ENCODE results near the gene LACRT.

The LACRT gene

GRCh38 chr12:54629925-54630324, 4.8 kb downstream of the LACRT start:
- ATAC-seq (ENCODE audit: insufficient read depth, low read depth), result no peak
- Histone ChIP-seq H3K27ac (ENCODE audit: low read length) (no peak overlapping the region), H3K4me1 (ENCODE audit: insufficient read depth, low read length) (no peaks in the 10 kb centered on the region), H3K4me3 (ENCODE audit: low read depth in 1 of 2, low read length in 2 of 2) (no peak overlapping the region), H4K20me1 (ENCODE audit: insufficient read depth, low read length) (no peaks in the 10 kb centered on the region), H3K4me2 (ENCODE audit: insufficient read depth, low read length) (no peak overlapping the region), H3K9ac (ENCODE audit: low read depth, low read length) (no peak overlapping the region), H2AFZ (ENCODE audit: low read depth, low read length) (no peak overlapping the region), H3K27me3 (ENCODE audit: insufficient read depth, low read length, poor library complexity) (no peaks in the 10 kb centered on the region), H3K9me3 (ENCODE audit: insufficient read depth, low read length, severe bottlenecking) (peaks cover 14% of the 10 kb centered on the region), H3K79me2 (ENCODE audit: insufficient read depth, low read length) (no peaks in the 10 kb centered on the region), H3K36me3 (ENCODE audit: insufficient read depth, low read length) (no peaks in the 10 kb centered on the region)
- DNase-seq, result no peak
- no peak for TF ChIP-seq EZH2 (IDR thresholded peaks at IDR 0.05; ENCODE audit: borderline replicate concordance, low read depth, low read length, severe bottlenecking)
- TF ChIP-seq, protein P1, sequence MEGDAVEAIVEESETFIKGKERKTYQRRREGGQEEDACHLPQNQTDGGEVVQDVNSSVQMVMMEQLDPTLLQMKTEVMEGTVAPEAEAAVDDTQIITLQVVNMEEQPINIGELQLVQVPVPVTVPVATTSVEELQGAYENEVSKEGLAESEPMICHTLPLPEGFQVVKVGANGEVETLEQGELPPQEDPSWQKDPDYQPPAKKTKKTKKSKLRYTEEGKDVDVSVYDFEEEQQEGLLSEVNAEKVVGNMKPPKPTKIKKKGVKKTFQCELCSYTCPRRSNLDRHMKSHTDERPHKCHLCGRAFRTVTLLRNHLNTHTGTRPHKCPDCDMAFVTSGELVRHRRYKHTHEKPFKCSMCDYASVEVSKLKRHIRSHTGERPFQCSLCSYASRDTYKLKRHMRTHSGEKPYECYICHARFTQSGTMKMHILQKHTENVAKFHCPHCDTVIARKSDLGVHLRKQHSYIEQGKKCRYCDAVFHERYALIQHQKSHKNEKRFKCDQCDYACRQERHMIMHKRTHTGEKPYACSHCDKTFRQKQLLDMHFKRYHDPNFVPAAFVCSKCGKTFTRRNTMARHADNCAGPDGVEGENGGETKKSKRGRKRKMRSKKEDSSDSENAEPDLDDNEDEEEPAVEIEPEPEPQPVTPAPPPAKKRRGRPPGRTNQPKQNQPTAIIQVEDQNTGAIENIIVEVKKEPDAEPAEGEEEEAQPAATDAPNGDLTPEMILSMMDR (IDR thresholded peaks at IDR 0.05; ENCODE audit: borderline replicate concordance, extremely low read depth, low read length, poor library complexity, severe bottlenecking), result no peak

- DNase-seq (no peak), ATAC-seq (ENCODE audit: insufficient read depth, low read depth) (no peak)
- TF ChIP-seq EZH2 (IDR thresholded peaks at IDR 0.05; ENCODE audit: borderline replicate concordance, low read depth, low read length, severe bottlenecking), result no peak
- TF ChIP-seq, protein P1 (IDR thresholded peaks at IDR 0.05; ENCODE audit: borderline replicate concordance, extremely low read depth, low read length, poor library complexity, severe bottlenecking), result no peak
- Histone ChIP-seq H3K36me3 (ENCODE audit: insufficient read depth, low read length) (no peaks in the 10 kb centered on the region), H3K79me2 (ENCODE audit: insufficient read depth, low read length) (no peaks in the 10 kb centered on the region), H3K9me3 (ENCODE audit: insufficient read depth, low read length, severe bottlenecking) (peaks cover 14% of the 10 kb centered on the region), H3K27me3 (ENCODE audit: insufficient read depth, low read length, poor library complexity) (peaks cover 5% of the 10 kb centered on the region), H3K4me3 (ENCODE audit: low read depth in 1 of 2, low read length in 2 of 2) (no peak overlapping the region), H3K27ac (ENCODE audit: low read length) (no peak overlapping the region), H2AFZ (ENCODE audit: low read depth, low read length) (no peak overlapping the region), H4K20me1 (ENCODE audit: insufficient read depth, low read length) (no peaks in the 10 kb centered on the region), H3K4me1 (ENCODE audit: insufficient read depth, low read length) (no peaks in the 10 kb centered on the region), H3K4me2 (ENCODE audit: insufficient read depth, low read length) (no peak overlapping the region), H3K9ac (ENCODE audit: low read depth, low read length) (no peak overlapping the region)
Measured at GRCh38 chr12:54628186-54628846, 6.4 kb downstream of the LACRT start.

DNA sequence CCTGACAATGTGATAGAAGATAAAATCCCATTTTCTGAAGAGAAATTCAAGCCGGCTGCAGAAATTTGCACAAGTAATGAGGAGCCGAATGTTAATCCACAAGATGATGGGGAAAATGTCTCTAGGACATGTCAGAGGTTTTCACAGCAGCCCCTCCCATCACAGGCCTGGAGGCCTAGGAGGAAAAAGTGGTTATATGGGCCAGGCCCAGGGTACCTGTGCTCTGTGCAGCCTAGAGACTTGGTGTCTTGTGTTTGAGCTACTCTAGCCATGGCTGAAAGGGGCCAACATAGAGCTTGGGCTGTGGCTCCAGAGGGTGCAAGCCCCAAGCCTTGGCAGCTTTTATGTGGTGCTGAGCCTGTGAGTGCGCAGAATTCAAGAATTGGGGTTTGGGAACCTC, 7.4 kb downstream of the LACRT start:
- no peak for TF ChIP-seq EZH2 (IDR thresholded peaks at IDR 0.05; ENCODE audit: borderline replicate concordance, low read depth, low read length, severe bottlenecking)
- TF ChIP-seq, protein P1 (IDR thresholded peaks at IDR 0.05; ENCODE audit: borderline replicate concordance, extremely low read depth, low read length, poor library complexity, severe bottlenecking), result no peak
- no peak overlapping the region for H2AFZ ChIP-seq (ENCODE audit: low read depth, low read length)
- DNase-seq, result no peak
- no peak overlapping the region for H3K4me3 ChIP-seq (ENCODE audit: low read depth in 1 of 2, low read length in 2 of 2)
- H4K20me1 ChIP-seq (ENCODE audit: insufficient read depth, low read length), result no peaks in the 10 kb centered on the region
- peaks cover 8% of the 10 kb centered on the region for H3K27me3 ChIP-seq (ENCODE audit: insufficient read depth, low read length, poor library complexity)
- H3K27ac ChIP-seq (ENCODE audit: low read length), result no peak overlapping the region
- no peak overlapping the region for H3K9ac ChIP-seq (ENCODE audit: low read depth, low read length)
- no peaks in the 10 kb centered on the region for H3K36me3 ChIP-seq (ENCODE audit: insufficient read depth, low read length)
- no peak for ATAC-seq (ENCODE audit: insufficient read depth, low read depth)
- no peak overlapping the region for H3K4me2 ChIP-seq (ENCODE audit: insufficient read depth, low read length)
- H3K9me3 ChIP-seq (ENCODE audit: insufficient read depth, low read length, severe bottlenecking), result peaks cover 14% of the 10 kb centered on the region
- no peaks in the 10 kb centered on the region for H3K79me2 ChIP-seq (ENCODE audit: insufficient read depth, low read length)
- H3K4me1 ChIP-seq (ENCODE audit: insufficient read depth, low read length), result no peaks in the 10 kb centered on the region

Data from DND-41 (cell line).